Measurements from ENCODE around the gene PRKACA.

- TF ChIP-seq EZH2 (IDR thresholded peaks at IDR 0.05): no peak
- TF ChIP-seq CTCF (IDR thresholded peaks at IDR 0.05): no peak
- TF ChIP-seq EZH2phosphoT487 (IDR thresholded peaks at IDR 0.05): no peak
Measured at GRCh38 chr19:14141041-14141440, 23.5 kb upstream of the PRKACA start.
